Omental fat pad (tissue), 4 donors: Measurements from ENCODE around the gene PPP6R2. TPM values are rescaled to one million over a fixed set of nuclear protein-coding genes. Genes with fewer than 3 reads are reported as not detected.

ENCODE experiments used
- ATAC-seq: fragments of 150-250 bp; one replicate; pipeline ENCODE4 v1.9.1; 2016; ENCODE audit warnings: mild to moderate bottlenecking, moderate library complexity; ENCODE audit not compliant: low FRiP score
- DNase-seq: peaks from one replicate; pipeline ENCODE4 v3.0.0-alpha.2; 2019; ENCODE audit warnings: low spot score
- CTCF ChIP-seq, 3 donors: fragments of 450-650 bp; IDR thresholded peaks; one replicate each; pipeline ENCODE4 v1.5.1; 2016 to 2017; ENCODE audit warnings: antibody characterized with exemption in 3 of 3, mild to moderate bottlenecking in 3 of 3, moderate library complexity in 2 of 3
- total RNA-seq, 4 donors: library from RNA; depleted of rRNA; stranded (reverse); fragments of >200 nt; gene quantifications; one replicate each; pipeline ENCODE4 v1.1.0, GENCODE V29; 2016

The PPP6R2 gene
- total RNA-seq, 4 donors from 2014 or later: 35.6 to 64.6 (median 41.7) TPM

GRCh38 chr22:50314455-50315288 is 28.5 kb upstream of the PPP6R2 start:
- ATAC-seq: no peak
- TF ChIP-seq CTCF (IDR thresholded peaks at IDR 0.05): no peak
- DNase-seq: no peak

- no peak for DNase-seq
- no peak for TF ChIP-seq CTCF (IDR thresholded peaks at IDR 0.05)
- ATAC-seq: no peak
Measured at GRCh38 chr22:50315289-50316113, 27.6 kb upstream of the PPP6R2 start.

GRCh38 chr22:50316114-50317065 is 26.7 kb upstream of the PPP6R2 start:
- DNase-seq (no peak), ATAC-seq (no peak)
- no peak for TF ChIP-seq CTCF (IDR thresholded peaks at IDR 0.05)

- no peak for TF ChIP-seq CTCF (IDR thresholded peaks at IDR 0.05)
- DNase-seq (no peak), ATAC-seq (no peak)
Measured at GRCh38 chr22:50317178-50317577, 25.9 kb upstream of the PPP6R2 start.

GRCh38 chr22:50317674-50318073 is 25.5 kb upstream of the PPP6R2 start:
- no peak for TF ChIP-seq CTCF (IDR thresholded peaks at IDR 0.05)
- no peak for ATAC-seq
- DNase-seq: no peak

GRCh38 chr22:50318356-50318697 is 24.8 kb upstream of the PPP6R2 start:
- ATAC-seq (no peak), DNase-seq (no peak)
- TF ChIP-seq CTCF (IDR thresholded peaks at IDR 0.05): no peak
